ENCODE data around the gene NCKAP5. TPM values are rescaled to one million over a fixed set of nuclear protein-coding genes. Genes with fewer than 3 reads are reported as not detected.

NCKAP5 gene
- total RNA-seq, 2 experiments from 2014 or later: not detected

- ChIA-PET CTCF (no interaction called here), POLR2A (no interaction called here)
- TF ChIP-seq, protein P1, sequence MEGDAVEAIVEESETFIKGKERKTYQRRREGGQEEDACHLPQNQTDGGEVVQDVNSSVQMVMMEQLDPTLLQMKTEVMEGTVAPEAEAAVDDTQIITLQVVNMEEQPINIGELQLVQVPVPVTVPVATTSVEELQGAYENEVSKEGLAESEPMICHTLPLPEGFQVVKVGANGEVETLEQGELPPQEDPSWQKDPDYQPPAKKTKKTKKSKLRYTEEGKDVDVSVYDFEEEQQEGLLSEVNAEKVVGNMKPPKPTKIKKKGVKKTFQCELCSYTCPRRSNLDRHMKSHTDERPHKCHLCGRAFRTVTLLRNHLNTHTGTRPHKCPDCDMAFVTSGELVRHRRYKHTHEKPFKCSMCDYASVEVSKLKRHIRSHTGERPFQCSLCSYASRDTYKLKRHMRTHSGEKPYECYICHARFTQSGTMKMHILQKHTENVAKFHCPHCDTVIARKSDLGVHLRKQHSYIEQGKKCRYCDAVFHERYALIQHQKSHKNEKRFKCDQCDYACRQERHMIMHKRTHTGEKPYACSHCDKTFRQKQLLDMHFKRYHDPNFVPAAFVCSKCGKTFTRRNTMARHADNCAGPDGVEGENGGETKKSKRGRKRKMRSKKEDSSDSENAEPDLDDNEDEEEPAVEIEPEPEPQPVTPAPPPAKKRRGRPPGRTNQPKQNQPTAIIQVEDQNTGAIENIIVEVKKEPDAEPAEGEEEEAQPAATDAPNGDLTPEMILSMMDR (IDR thresholded peaks at IDR 0.05): no peak
- no peaks in the 10 kb centered on the region for H3K4me1 Mint-ChIP-seq (ENCODE audit: low read depth)
- H3K27me3 Mint-ChIP-seq: no peaks in the 10 kb centered on the region
- H3K27ac Mint-ChIP-seq: no peak overlapping the region
- DNase-seq (no peak), ATAC-seq (no peak)
- H3K36me3 Mint-ChIP-seq (ENCODE audit: low read depth): no peaks in the 10 kb centered on the region
- H3K9me3 Mint-ChIP-seq: no peaks in the 10 kb centered on the region
- H3K4me3 Mint-ChIP-seq: no peak overlapping the region
- intact Hi-C loops (cut with micrococcal nuclease): no loop called here
Observed at GRCh38 chr2:132732694-132733093, 835.6 kb downstream of the NCKAP5 start.

GRCh38 chr2:132731441-132731840 is 836.8 kb downstream of the NCKAP5 start:
- ChIA-PET CTCF (no interaction called here), POLR2A (no interaction called here)
- Mint-ChIP-seq H3K4me1 (ENCODE audit: low read depth) (no peaks in the 10 kb centered on the region), H3K27ac (no peak overlapping the region), H3K36me3 (ENCODE audit: low read depth) (no peaks in the 10 kb centered on the region), H3K27me3 (no peaks in the 10 kb centered on the region), H3K9me3 (no peaks in the 10 kb centered on the region), H3K4me3 (no peak overlapping the region)
- TF ChIP-seq, protein P1 (IDR thresholded peaks at IDR 0.05): no peak
- intact Hi-C loops (cut with micrococcal nuclease): no loop called here
- DNase-seq (no peak), ATAC-seq (no peak)

GRCh38 chr2:132730611-132731010 is 837.7 kb downstream of the NCKAP5 start:
- no peak for DNase-seq
- no peak overlapping the region for H3K27ac Mint-ChIP-seq
- no peak overlapping the region for H3K4me3 Mint-ChIP-seq

GRCh38 chr2:132729522-132729921 is 838.7 kb downstream of the NCKAP5 start:
- H3K27ac Mint-ChIP-seq: no peak overlapping the region
- intact Hi-C loops (cut with micrococcal nuclease): no loop called here
- no peak for ATAC-seq
- DNase-seq: no peak
- no peaks in the 10 kb centered on the region for H3K36me3 Mint-ChIP-seq (ENCODE audit: low read depth)
- H3K4me3 Mint-ChIP-seq: no peak overlapping the region
- H3K27me3 Mint-ChIP-seq: no peaks in the 10 kb centered on the region
- H3K9me3 Mint-ChIP-seq: no peaks in the 10 kb centered on the region
- H3K4me1 Mint-ChIP-seq (ENCODE audit: low read depth): no peaks in the 10 kb centered on the region
- ChIA-PET CTCF (no interaction called here), POLR2A (no interaction called here)
- TF ChIP-seq, protein P1 (IDR thresholded peaks at IDR 0.05): no peak

More at GRCh38 chr2:132730611-132731010, 837.7 kb downstream of the NCKAP5 start:
- ChIA-PET POLR2A (no interaction called here), CTCF (no interaction called here)
- H3K9me3 Mint-ChIP-seq: no peaks in the 10 kb centered on the region
- H3K27me3 Mint-ChIP-seq: no peaks in the 10 kb centered on the region
- no peak for ATAC-seq
- TF ChIP-seq, protein P1 (IDR thresholded peaks at IDR 0.05): no peak
- no peaks in the 10 kb centered on the region for H3K36me3 Mint-ChIP-seq (ENCODE audit: low read depth)
- intact Hi-C loops (cut with micrococcal nuclease): no loop called here
- no peaks in the 10 kb centered on the region for H3K4me1 Mint-ChIP-seq (ENCODE audit: low read depth)

DNA sequence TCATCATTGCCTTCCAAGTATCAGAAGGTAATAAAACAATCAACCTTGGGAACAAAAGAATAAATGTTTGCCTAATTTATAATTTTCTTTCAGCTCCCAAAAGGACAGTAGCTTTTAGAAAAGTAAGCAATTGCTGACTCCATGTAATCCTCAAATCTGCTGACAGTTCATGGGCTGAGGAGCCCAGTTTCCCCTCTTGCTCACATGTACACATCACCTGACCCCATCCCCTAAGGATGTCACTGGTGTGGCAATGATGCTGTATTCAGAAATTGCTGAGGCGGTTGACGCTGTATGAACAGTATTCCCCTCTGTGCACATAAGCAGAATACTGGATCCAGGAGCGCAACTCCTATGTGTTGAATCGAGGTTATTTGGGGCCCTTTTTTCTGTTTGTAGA is 842.1 kb downstream of the NCKAP5 start:
- H3K27me3 Mint-ChIP-seq: no peaks in the 10 kb centered on the region
- ATAC-seq (no peak), DNase-seq (no peak)
- ChIA-PET POLR2A (no interaction called here), CTCF (no interaction called here)
- no peaks in the 10 kb centered on the region for H3K9me3 Mint-ChIP-seq
- no peak overlapping the region for H3K4me3 Mint-ChIP-seq
- no peaks in the 10 kb centered on the region for H3K36me3 Mint-ChIP-seq (ENCODE audit: low read depth)
- H3K27ac Mint-ChIP-seq: no peak overlapping the region
- TF ChIP-seq, protein P1 (IDR thresholded peaks at IDR 0.05): no peak
- H3K4me1 Mint-ChIP-seq (ENCODE audit: low read depth): no peaks in the 10 kb centered on the region
- intact Hi-C loops (cut with micrococcal nuclease): no loop called here
